Measurements from ENCODE around the gene EFCAB12. TPM values are rescaled to one million over a fixed set of nuclear protein-coding genes. Genes with fewer than 3 reads are reported as not detected.

EFCAB12 gene
- total and polyA plus RNA-seq, 2 experiments from 2014 or later, result not detected

GRCh38 chr3:129424185-129424841, 4.1 kb downstream of the EFCAB12 start:
- Histone ChIP-seq H3K4me1 (ENCODE audit: insufficient read depth) (no peaks in the 10 kb centered on the region), H3K9me3 (ENCODE audit: low read depth) (no peaks in the 10 kb centered on the region), H3K36me3 (ENCODE audit: low read depth) (no peaks in the 10 kb centered on the region), H3K27ac (no peak overlapping the region), H3F3A (ENCODE audit: insufficient read depth) (peaks cover 7% of the 10 kb centered on the region), H3K27me3 (replicated peaks; ENCODE audit: insufficient read depth) (no peaks in the 10 kb centered on the region), H3K9ac (no peak overlapping the region), H3K4me3 (no peak overlapping the region), H4K20me1 (ENCODE audit: insufficient read depth) (no peaks in the 10 kb centered on the region), H2AFZ (peak overlapping the region; percentile 52; the same call in 1 of the 2 replicates), H3K9me2 (ENCODE audit: insufficient read depth) (no peaks in the 10 kb centered on the region), H3K4me2 (ENCODE audit: unreplicated experiment) (no peak overlapping the region), H3K79me2 (ENCODE audit: insufficient read depth) (no peaks in the 10 kb centered on the region)
- in situ Hi-C loops (cut with MboI), result no loop called here
- TF ChIP-seq EZH2phosphoT487 (IDR thresholded peaks at IDR 0.05; ENCODE audit: insufficient read depth, low read depth) (no peak), EZH2 (IDR thresholded peaks at IDR 0.05; ENCODE audit: insufficient read depth, poor library complexity, severe bottlenecking) (no peak)
- WGBS, 2 experiments (ENCODE audit: low coverage in 1 of 2, low lambda C conversion rate in 2 of 2, missing lambda C conversion rate in 2 of 2), result 65 to 71% methylated on average over 4 of the region's 4 CpGs
- DNase-seq, result no peak

GRCh38 chr3:129422897-129423296, 5.5 kb downstream of the EFCAB12 start:
- Histone ChIP-seq H3K9me3 (ENCODE audit: low read depth) (no peaks in the 10 kb centered on the region), H3K9ac (no peak overlapping the region), H3K79me2 (ENCODE audit: insufficient read depth) (no peaks in the 10 kb centered on the region), H3K27me3 (replicated peaks; ENCODE audit: insufficient read depth) (no peaks in the 10 kb centered on the region), H3K4me2 (ENCODE audit: unreplicated experiment) (no peak overlapping the region), H4K20me1 (ENCODE audit: insufficient read depth) (no peaks in the 10 kb centered on the region), H2AFZ (no peak overlapping the region), H3K4me3 (no peak overlapping the region), H3K4me1 (ENCODE audit: insufficient read depth) (no peaks in the 10 kb centered on the region), H3K27ac (no peak overlapping the region), H3F3A (ENCODE audit: insufficient read depth) (no peaks in the 10 kb centered on the region), H3K36me3 (ENCODE audit: low read depth) (no peaks in the 10 kb centered on the region), H3K9me2 (ENCODE audit: insufficient read depth) (no peaks in the 10 kb centered on the region)
- no peak for TF ChIP-seq EZH2phosphoT487 (IDR thresholded peaks at IDR 0.05; ENCODE audit: insufficient read depth, low read depth)
- TF ChIP-seq EZH2 (IDR thresholded peaks at IDR 0.05; ENCODE audit: insufficient read depth, poor library complexity, severe bottlenecking), result no peak
- WGBS, 2 experiments (ENCODE audit: low coverage in 1 of 2, low lambda C conversion rate in 2 of 2, missing lambda C conversion rate in 2 of 2), result 87 to 88% methylated on average over 1 of the region's 1 CpG
- in situ Hi-C loops (cut with MboI), result no loop called here
- DNase-seq, result no peak

GRCh38 chr3:129421988-129422745, 6.3 kb downstream of the EFCAB12 start:
- no peak overlapping the region for H3K4me3 ChIP-seq
- no peak overlapping the region for H2AFZ ChIP-seq
- no peak overlapping the region for H3K9ac ChIP-seq
- no peaks in the 10 kb centered on the region for H3K4me1 ChIP-seq (ENCODE audit: insufficient read depth)
- WGBS, 2 experiments (ENCODE audit: low coverage in 1 of 2, low lambda C conversion rate in 2 of 2, missing lambda C conversion rate in 2 of 2), result 46 to 47% methylated on average over 6 of the region's 6 CpGs
- peak; percentile 26 for DNase-seq
- no peaks in the 10 kb centered on the region for H3F3A ChIP-seq (ENCODE audit: insufficient read depth)
- H3K27me3 ChIP-seq (replicated peaks; ENCODE audit: insufficient read depth), result no peaks in the 10 kb centered on the region
- H3K27ac ChIP-seq, result no peak overlapping the region
- TF ChIP-seq EZH2phosphoT487 (IDR thresholded peaks at IDR 0.05; ENCODE audit: insufficient read depth, low read depth) (no peak), EZH2 (IDR thresholded peaks at IDR 0.05; ENCODE audit: insufficient read depth, poor library complexity, severe bottlenecking) (no peak)
- H3K79me2 ChIP-seq (ENCODE audit: insufficient read depth), result no peaks in the 10 kb centered on the region
- H3K4me2 ChIP-seq (ENCODE audit: unreplicated experiment), result no peak overlapping the region
- in situ Hi-C loops (cut with MboI), result no loop called here
- H3K36me3 ChIP-seq (ENCODE audit: low read depth), result no peaks in the 10 kb centered on the region
- H4K20me1 ChIP-seq (ENCODE audit: insufficient read depth), result no peaks in the 10 kb centered on the region
- H3K9me2 ChIP-seq (ENCODE audit: insufficient read depth), result no peaks in the 10 kb centered on the region
- H3K9me3 ChIP-seq (ENCODE audit: low read depth), result no peaks in the 10 kb centered on the region

GRCh38 chr3:129421236-129421883, 7.1 kb downstream of the EFCAB12 start:
- no peaks in the 10 kb centered on the region for H3K79me2 ChIP-seq (ENCODE audit: insufficient read depth)
- H3K4me3 ChIP-seq, result no peak overlapping the region
- no peaks in the 10 kb centered on the region for H3K36me3 ChIP-seq (ENCODE audit: low read depth)
- H4K20me1 ChIP-seq (ENCODE audit: insufficient read depth), result no peaks in the 10 kb centered on the region
- H3K9ac ChIP-seq, result no peak overlapping the region
- in situ Hi-C loops (cut with MboI), result no loop called here
- no peaks in the 10 kb centered on the region for H3K4me1 ChIP-seq (ENCODE audit: insufficient read depth)
- no peak overlapping the region for H2AFZ ChIP-seq
- H3K9me3 ChIP-seq (ENCODE audit: low read depth), result no peaks in the 10 kb centered on the region
- no peaks in the 10 kb centered on the region for H3K9me2 ChIP-seq (ENCODE audit: insufficient read depth)
- no peak for TF ChIP-seq EZH2phosphoT487 (IDR thresholded peaks at IDR 0.05; ENCODE audit: insufficient read depth, low read depth)
- no peak for TF ChIP-seq EZH2 (IDR thresholded peaks at IDR 0.05; ENCODE audit: insufficient read depth, poor library complexity, severe bottlenecking)
- 86 to 89% methylated on average over 12 of the region's 12 CpGs for WGBS, 2 experiments (ENCODE audit: low coverage in 1 of 2, low lambda C conversion rate in 2 of 2, missing lambda C conversion rate in 2 of 2)
- H3K4me2 ChIP-seq (ENCODE audit: unreplicated experiment), result no peak overlapping the region
- no peaks in the 10 kb centered on the region for H3K27me3 ChIP-seq (replicated peaks; ENCODE audit: insufficient read depth)
- H3K27ac ChIP-seq, result no peak overlapping the region
- no peaks in the 10 kb centered on the region for H3F3A ChIP-seq (ENCODE audit: insufficient read depth)
- no peak for DNase-seq
